Measurements from ENCODE around the gene KCNN3.

Gene KCNN3

GRCh38 chr1:154849645-154850131, 20.4 kb downstream of the KCNN3 start:
- no peak for DNase-seq (ENCODE audit: low read depth)
- no peak for TF ChIP-seq CTCF (IDR thresholded peaks at IDR 0.05; ENCODE audit: control insufficient read depth, insufficient read depth, low read depth, low read length, missing control alignments)
- no peak overlapping the region for H3K4me3 ChIP-seq (ENCODE audit: control insufficient read depth, low read depth, low read length)

GRCh38 chr1:154848983-154849382, 21.1 kb downstream of the KCNN3 start:
- H3K4me3 ChIP-seq (ENCODE audit: control insufficient read depth, low read depth, low read length), result no peak overlapping the region
- no peak for DNase-seq (ENCODE audit: low read depth)
- no peak for TF ChIP-seq CTCF (IDR thresholded peaks at IDR 0.05; ENCODE audit: control insufficient read depth, insufficient read depth, low read depth, low read length, missing control alignments)

- no peak overlapping the region for H3K4me3 ChIP-seq (ENCODE audit: control insufficient read depth, low read depth, low read length)
- no peak for TF ChIP-seq CTCF (IDR thresholded peaks at IDR 0.05; ENCODE audit: control insufficient read depth, insufficient read depth, low read depth, low read length, missing control alignments)
- DNase-seq (ENCODE audit: low read depth), result no peak
These were observed 22.2 kb downstream of the KCNN3 start for GRCh38 chr1:154847891-154848290.

- no peak for DNase-seq (ENCODE audit: low read depth)
- H3K4me3 ChIP-seq (ENCODE audit: control insufficient read depth, low read depth, low read length), result no peak overlapping the region
- TF ChIP-seq CTCF (IDR thresholded peaks at IDR 0.05; ENCODE audit: control insufficient read depth, insufficient read depth, low read depth, low read length, missing control alignments), result no peak
These were observed 23.3 kb downstream of the KCNN3 start for GRCh38 chr1:154846565-154847442.

GRCh38 chr1:154845879-154846278, 24.2 kb downstream of the KCNN3 start:
- no peak for DNase-seq (ENCODE audit: low read depth)
- H3K4me3 ChIP-seq (ENCODE audit: control insufficient read depth, low read depth, low read length), result no peak overlapping the region
- no peak for TF ChIP-seq CTCF (IDR thresholded peaks at IDR 0.05; ENCODE audit: control insufficient read depth, insufficient read depth, low read depth, low read length, missing control alignments)

GRCh38 chr1:154845174-154845573, 24.9 kb downstream of the KCNN3 start:
- no peak for DNase-seq (ENCODE audit: low read depth)
- no peak for TF ChIP-seq CTCF (IDR thresholded peaks at IDR 0.05; ENCODE audit: control insufficient read depth, insufficient read depth, low read depth, low read length, missing control alignments)
- no peak overlapping the region for H3K4me3 ChIP-seq (ENCODE audit: control insufficient read depth, low read depth, low read length)

Data from AG09309 (cell line).